A549 treated with AZD2906 at 1 μM for 4 hours (cell line): Measurements from ENCODE around the gene AFF2. TPM values are rescaled to one million over a fixed set of nuclear protein-coding genes. Genes with fewer than 3 reads are reported as not detected.

Experiments used
- total RNA-seq: library from RNA; stranded (reverse); fragments of 200-300 nt; extraction: Qiagen RNA extraction; gene quantifications from 5 replicates; pipeline ENCODE4 v1.2.3, GENCODE V29; 2022

The AFF2 gene
- total RNA-seq: not detected in 5 replicates

DNA sequence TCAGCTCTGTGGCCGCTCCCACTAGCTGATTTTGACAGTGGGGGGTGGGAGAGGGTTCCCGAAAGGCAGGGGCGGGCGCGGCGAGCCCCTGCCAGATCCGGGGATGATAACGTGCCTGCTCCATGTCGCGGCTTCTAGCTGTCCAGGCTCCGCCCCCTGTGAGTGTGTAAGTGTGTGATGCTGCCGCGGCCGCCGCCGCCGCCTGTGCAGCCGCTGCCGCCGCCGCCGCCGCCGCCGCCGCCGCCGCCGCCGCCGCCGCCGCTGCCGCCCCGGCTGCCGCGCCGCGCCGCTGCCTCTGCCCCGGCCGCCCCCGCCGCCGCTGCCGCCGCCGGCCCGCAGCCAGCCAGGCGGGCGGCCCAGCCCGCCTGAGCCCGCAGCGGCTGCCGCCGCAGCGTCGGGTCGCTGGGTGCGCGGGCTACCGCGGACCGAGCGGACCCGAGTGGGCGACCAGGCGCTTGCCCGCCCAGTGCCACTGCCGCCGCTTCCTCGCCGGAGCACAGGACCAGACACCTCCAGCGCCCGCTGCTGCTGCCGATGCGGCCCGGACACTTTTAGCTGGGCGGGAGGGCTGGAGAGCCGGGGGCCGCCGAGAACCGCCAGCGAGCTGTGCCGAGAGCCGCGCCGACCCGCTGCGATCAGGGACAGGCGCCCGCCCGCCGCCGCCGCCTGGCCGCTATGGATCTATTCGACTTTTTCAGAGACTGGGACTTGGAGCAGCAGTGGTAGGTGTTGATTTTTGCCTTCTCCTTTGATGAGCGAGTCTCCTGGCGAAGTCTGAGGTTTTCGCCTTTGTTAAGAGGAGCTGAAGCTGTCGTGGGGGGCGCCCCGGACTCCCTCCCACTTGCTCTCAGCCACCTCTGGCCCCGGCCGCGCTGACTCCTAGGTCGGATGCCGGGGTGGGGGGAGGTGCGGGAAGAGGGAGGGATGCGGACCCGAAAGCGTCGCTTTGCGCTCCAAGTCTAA is at the start of gene AFF2:
Gene AFF2, plus strand, starts transcription at position 195 of the 963 bp plus-strand sequence. Its CDS starts 481 bp downstream, at position 676.

